Cortex of kidney (tissue), 1 donor: ENCODE data around the gene PIP4K2B.
A peak's percentile ranks its signal among the peaks of the same experiment; 100 is the strongest.

ENCODE experiments used
- DNase-seq: peaks from one replicate; lab custom pipeline; 2025; lab: John Stamatoyannopoulos, UW

Gene PIP4K2B

GRCh38 chr17:38779965-38780752 is 19.2 kb downstream of the PIP4K2B start:
- no peak for DNase-seq

GRCh38 chr17:38777641-38778250 is 21.6 kb downstream of the PIP4K2B start:
- no peak for DNase-seq

DNA sequence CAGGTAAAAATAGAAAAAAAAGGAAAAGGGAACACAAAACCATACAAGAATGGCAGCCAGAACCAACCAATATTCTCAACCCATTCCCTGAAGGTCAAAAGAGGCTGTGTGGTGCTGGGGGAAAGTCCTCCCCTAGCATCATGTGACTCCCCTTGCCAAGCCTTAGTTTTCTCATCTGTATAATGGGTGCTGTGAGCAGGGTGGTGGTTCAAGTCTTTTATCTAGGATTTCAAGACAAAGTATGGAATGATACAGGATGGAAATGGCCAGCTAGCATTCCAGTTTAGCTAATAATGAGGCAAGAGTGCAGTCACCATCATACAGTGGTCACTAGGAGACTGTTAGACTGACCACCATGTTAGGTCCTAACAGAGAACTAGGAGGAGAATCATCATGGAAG is 26.1 kb downstream of the PIP4K2B start:
- no peak for DNase-seq

DNA sequence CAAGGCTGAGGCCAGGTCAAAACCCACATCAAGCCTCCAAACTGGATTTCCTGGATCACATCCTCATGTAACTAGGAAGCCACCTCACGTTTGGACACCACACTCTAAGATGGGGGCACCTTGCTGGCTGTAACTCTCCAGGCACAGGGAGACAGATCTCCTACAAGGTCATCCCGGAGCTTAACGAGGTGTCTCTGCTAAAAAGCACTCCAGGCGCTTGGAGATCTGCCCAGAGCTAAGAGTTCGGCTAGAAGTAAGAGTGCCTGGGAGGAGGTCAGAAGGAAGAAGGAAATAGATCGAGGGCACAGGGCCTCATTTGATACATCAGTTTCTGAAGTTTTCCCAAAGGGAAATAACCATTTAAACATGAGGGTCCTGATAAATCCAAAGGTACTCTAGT is 30.9 kb downstream of the PIP4K2B start:
- no peak for DNase-seq

- no peak for DNase-seq
Measured at GRCh38 chr17:38766341-38766740, 33.0 kb downstream of the PIP4K2B start.

- DNase-seq, result no peak
Measured at GRCh38 chr17:38762231-38762630, 37.1 kb downstream of the PIP4K2B start.

- DNase-seq, result no peak
Measured at GRCh38 chr17:38761612-38762011, 37.7 kb downstream of the PIP4K2B start.

GRCh38 chr17:38753071-38753506 is 46.3 kb downstream of the PIP4K2B start:
- no peak for DNase-seq

DNA sequence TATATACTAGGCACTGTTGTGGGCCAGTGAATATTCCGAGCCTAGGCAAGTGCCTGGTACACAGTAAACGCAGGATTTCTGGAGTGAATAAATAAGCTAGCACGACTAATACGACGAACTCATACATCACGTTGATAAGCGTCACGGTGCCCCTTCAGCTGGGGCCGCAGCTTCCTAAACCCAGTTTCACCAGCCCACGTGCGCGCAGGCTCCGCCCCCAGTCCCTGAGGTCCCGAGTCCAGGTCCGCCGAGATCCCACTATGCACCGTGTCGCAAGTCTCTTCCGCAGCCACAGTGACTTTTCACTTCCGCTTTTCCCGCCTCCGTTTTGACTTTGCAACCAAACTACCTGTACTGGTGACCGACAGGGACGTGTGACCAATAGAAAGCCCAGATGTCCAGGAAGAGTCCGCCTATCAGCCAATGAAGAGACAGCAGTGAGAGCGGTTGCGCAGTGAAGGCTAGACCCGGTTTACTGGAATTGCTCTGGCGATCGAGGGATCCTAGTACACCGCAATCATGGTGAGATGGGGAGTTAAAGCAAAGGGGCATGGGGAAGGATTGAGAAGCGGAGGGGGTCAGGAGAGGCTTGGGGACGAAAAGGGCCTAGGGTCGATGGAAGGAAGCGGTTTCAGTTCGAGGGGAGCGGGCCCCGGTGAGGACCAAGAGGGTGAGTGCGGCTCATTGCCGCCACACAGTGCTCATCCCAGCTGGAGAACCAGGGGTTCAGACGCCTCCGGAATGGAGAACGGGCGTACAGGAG is 46.9 kb downstream of the PIP4K2B start, which contains the start of gene PSMB3:
PSMB3 (plus strand) TSS at position 434 of the 763 bp plus-strand sequence; CDS start at position 520, 86 bp downstream.
- no peak for DNase-seq

DNA sequence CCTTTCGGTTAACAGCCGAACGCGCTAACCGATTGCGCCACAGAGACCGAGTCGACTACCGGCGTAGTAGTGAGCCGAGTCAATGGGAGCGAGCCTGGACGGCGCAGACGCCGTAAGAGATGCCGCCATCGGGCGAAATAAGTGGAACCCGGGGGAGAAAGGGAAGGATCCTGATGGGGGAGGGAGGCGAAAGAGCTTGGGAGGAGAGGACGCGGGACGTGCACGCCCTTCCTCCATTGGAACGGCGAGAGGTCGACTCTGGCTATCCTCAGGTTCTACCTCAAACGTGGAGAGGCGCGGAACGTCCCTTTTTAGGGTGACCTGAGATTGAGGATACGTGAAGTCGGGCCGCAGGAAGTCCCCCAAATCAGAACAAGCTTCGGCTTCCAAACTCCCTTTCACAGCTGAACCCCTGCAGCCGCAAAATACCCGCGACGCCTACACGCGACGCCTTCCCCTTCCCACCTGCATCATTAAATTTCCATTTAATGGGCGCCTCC is 47.5 kb downstream of the PIP4K2B start:
- no peak for DNase-seq

- DNase-seq, result no peak
Measured at GRCh38 chr17:38751144-38751807, 48.1 kb downstream of the PIP4K2B start.

DNA sequence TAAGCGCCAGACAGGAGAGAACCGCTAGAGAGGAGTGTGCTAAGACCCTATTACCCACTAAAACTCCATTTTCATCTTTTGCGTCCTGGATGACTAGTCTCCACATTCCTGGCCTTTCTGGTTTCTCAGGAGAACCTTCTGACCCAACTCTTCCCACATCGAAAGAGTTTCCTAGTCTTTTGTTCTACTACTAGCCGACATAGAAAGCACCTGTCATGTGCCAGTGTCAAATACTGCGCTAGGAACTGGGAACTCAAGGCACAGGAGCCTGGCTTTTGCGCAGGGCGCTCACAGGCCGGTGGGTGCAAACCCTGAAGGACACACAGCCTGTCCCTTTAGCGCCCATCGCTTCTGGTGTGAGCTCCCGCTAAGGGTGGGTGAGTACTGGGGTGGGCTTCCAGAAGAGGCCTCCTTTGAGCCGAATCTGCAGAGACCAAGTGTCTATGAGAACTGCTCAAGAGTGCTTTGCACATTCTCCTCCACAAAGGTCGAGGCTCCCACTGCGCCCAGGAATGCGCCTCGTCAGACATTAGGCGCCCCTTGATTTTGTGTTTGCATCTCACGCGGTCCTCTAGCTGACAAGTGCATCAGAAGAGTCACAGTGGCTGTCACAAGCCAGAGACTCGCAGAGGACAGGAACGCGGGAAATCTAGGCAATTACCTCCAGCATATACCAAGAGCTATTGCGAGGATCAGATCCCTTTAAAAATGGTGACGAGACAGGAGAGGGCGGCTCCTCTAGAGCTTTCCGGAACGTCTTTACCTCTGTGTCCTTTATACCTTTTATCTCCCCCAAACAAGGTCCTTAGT is 48.8 kb downstream of the PIP4K2B start:
- DNase-seq, result no peak

GRCh38 chr17:38750044-38750311 is 49.4 kb downstream of the PIP4K2B start:
- DNase-seq, result no peak

DNA sequence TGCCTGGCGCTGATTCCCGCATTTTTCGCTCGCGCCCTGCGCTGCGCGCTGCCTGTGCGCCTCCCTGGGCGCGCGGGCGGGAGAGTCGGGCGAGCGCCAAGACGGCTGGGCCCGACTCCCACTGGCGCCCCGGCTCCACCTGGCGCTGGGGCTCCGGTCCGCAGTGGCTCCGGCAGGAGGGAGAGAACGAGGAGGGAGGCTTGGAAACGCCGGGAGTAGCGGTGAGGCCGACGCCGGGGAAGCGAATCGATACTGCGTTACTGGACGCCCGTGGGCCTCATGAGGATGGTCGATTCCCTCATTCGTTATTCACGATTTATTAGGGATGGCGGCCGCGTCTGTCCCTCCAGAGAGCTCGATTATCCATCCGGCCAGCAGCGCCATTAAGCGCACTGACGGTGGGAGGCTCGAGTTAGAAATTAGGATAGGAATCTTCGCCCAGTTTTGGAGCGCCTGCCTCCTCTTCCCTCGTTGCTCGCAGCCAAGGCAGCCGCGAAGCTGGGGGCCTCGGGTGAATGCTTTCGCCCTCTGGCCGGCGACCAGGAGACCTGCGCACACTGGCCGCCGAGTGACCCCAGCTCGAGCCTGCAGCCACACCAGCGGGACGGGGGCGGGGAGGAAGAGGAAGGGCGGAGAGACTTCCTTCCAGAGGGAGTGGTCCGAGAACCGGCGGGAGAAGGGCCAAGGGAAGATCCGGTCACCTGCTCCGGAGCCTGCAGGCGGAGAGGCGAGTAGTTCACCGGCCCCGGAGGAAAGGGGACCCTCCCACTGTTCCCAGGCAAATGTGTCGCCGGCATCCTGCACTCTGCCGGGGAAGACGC is 49.9 kb downstream of the PIP4K2B start:
- DNase-seq, result peak; percentile 81

- no peak for DNase-seq
Measured at GRCh38 chr17:38748892-38749222, 50.5 kb downstream of the PIP4K2B start.

GRCh38 chr17:38748149-38748891 is 51.0 kb downstream of the PIP4K2B start, which contains the start of gene PCGF2:
Gene PCGF2 (minus strand): TSS chr17:38748336. CDS start chr17:38740402, 7,934 bp downstream.
- DNase-seq, result no peak

DNA sequence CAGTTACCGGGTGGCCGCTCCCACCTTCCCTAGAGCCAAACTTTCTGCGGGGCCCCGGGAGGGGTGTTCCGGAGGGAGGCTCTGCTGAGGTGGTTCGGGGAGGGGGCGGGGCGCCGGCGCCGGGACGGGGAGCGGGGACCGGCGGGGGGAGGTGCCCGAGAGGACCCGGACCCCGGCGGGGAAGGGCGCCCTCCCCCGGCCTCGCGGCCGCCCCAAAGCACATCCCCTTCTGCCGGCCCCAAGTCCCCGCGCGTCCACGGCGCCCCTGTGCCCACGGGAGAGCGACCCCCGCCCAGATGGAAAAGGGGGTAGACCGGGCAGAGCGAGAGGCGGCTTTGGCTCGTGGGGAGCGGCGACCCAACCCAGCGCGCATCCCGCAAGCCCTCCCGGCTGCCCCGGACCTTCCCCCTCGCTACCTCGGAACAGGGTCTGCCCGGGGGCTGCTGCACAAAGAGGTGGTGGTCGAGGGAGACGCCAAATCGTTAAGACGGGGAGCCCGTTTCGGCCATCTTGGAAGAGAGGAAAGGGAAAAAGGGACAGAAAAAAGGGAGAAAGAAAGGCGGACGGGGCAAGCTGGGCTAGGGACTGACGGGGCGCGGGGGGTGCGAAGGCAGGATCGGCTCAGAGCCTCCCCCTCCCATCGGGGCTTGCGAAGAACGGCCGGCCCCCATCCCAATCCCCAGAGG is 51.8 kb downstream of the PIP4K2B start:
- DNase-seq, result no peak

DNA sequence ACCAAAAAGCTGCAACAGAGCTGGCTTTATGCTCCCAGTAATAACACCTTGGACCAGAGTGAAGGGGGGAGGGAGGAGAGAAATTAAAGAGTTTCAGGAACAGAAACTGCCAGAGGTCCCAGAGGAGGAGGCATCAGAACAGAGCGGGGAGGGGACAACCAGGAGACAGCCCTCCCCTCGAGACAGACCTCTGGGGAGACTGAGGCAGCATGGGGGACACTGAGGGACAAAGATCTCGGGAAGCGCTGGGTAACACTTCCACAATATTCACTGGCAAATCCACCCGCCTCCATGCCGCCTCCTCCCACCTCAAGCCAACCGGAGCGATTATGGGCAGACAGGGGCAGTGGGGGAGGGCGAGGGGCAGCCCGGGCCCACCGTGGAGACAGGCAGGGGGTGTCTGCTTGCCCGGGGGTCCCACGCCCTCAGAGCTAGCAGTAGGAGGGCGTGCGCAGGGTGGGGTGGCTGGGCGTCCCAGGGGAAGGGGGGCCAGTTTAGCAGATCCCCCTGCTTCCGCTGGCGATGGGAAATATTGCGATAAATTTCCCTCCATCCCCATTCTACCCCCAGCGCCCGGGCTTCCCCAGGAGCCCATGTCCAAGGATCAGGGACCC is 52.4 kb downstream of the PIP4K2B start:
- DNase-seq, result no peak
